Endodermal cell (in vitro differentiated cells): ENCODE results near the gene TNFSF10. TPM values are rescaled to one million over a fixed set of nuclear protein-coding genes. Genes with fewer than 3 reads are reported as not detected.

Source experiments
- DNase-seq: peaks from one replicate; pipeline ENCODE4 v3.0.0-alpha.2; 2017
- H3K27ac ChIP-seq: 2 replicates; pipeline ENCODE4 v1.5.1; 2013; ENCODE audit warnings: mild to moderate bottlenecking, low read depth, low read length, moderate library complexity
- H3K27me3 ChIP-seq: 2 replicates; pipeline ENCODE4 v1.6.1; 2013; ENCODE audit warnings: mild to moderate bottlenecking, low read length, moderate library complexity; ENCODE audit not compliant: insufficient read depth, control insufficient read depth, poor library complexity, severe bottlenecking
- H3K36me3 ChIP-seq: 2 replicates; pipeline ENCODE4 v1.7.0; 2013; ENCODE audit warnings: mild to moderate bottlenecking, low read length, moderate library complexity; ENCODE audit not compliant: control insufficient read depth, insufficient read depth
- H3K4me1 ChIP-seq: one replicate; pipeline ENCODE4 v1.7.0; 2013; ENCODE audit warnings: low read length; ENCODE audit not compliant: control insufficient read depth, insufficient read depth
- H3K4me3 ChIP-seq: 2 replicates; pipeline ENCODE4 v1.5.1; 2013; ENCODE audit warnings: mild to moderate bottlenecking, low read length, moderate library complexity
- H3K9ac ChIP-seq: 2 replicates; pipeline ENCODE4 v1.6.1; 2013; ENCODE audit warnings: mild to moderate bottlenecking, low read length, moderate library complexity; ENCODE audit not compliant: poor library complexity, severe bottlenecking; ENCODE audit errors: extremely low read depth
- H3K9me3 ChIP-seq: 2 replicates; pipeline ENCODE4 v1.6.1; 2013; ENCODE audit warnings: mild to moderate bottlenecking, low read length, moderate library complexity; ENCODE audit not compliant: control insufficient read depth
- H3K27ac Mint-ChIP-seq: 2 replicates; pipeline ENCODE4 v1.8.0; 2020; ENCODE audit warnings: mixed read lengths
- H3K27me3 Mint-ChIP-seq: 2 replicates; pipeline ENCODE4 v1.8.0; 2021; ENCODE audit warnings: mild to moderate bottlenecking, mixed read lengths; ENCODE audit not compliant: insufficient read depth
- H3K36me3 Mint-ChIP-seq: 2 replicates; pipeline ENCODE4 v1.8.0; 2020; ENCODE audit warnings: low read depth, mixed read lengths
- H3K4me1 Mint-ChIP-seq: 2 replicates; pipeline ENCODE4 v1.8.0; 2020; ENCODE audit warnings: mixed read lengths
- H3K4me3 Mint-ChIP-seq: 2 replicates; pipeline ENCODE4 v1.8.0; 2020; ENCODE audit warnings: mild to moderate bottlenecking, moderate library complexity, mixed read lengths
- H3K9me3 Mint-ChIP-seq: 2 replicates; pipeline ENCODE4 v1.8.0; 2020; ENCODE audit warnings: mild to moderate bottlenecking, mixed read lengths
- CTCF ChIP-seq: fragments of 200-600 bp; sonication (generic); conservative IDR thresholded peaks from 2 replicates; pipeline ENCODE4 v1.5.0; 2021; ENCODE audit warnings: antibody characterized with exemption, mild to moderate bottlenecking
- WGBS, 2 experiments: methylation state at CpG; one replicate each; pipeline versions ENCODE4 v1.1.5 to v1.1.7; 2013; ENCODE audit warnings: missing lambda C conversion rate in 2 of 2, mixed read lengths in 1 of 2; ENCODE audit not compliant: insufficient coverage in 1 of 2, insufficient read length in 1 of 2; 5-methylcytosine and 5-hydroxymethylcytosine counted together
- total RNA-seq, 2 donors: library from RNA; stranded (reverse); fragmentation: NEBNext Ultra II Directional in 1 of 2; extraction: Animal tissue kit (Norgen Biotek cat#: 25700) in 1 of 2; gene quantifications; 2 replicates in 1 of 2; 3 replicates in 1 of 2; pipeline ENCODE4 v1.2.1, GENCODE V29; 2021

TNFSF10 gene
- total RNA-seq, 2 donors from 2014 or later: 0.51 TPM; not detected in 1

DNA sequence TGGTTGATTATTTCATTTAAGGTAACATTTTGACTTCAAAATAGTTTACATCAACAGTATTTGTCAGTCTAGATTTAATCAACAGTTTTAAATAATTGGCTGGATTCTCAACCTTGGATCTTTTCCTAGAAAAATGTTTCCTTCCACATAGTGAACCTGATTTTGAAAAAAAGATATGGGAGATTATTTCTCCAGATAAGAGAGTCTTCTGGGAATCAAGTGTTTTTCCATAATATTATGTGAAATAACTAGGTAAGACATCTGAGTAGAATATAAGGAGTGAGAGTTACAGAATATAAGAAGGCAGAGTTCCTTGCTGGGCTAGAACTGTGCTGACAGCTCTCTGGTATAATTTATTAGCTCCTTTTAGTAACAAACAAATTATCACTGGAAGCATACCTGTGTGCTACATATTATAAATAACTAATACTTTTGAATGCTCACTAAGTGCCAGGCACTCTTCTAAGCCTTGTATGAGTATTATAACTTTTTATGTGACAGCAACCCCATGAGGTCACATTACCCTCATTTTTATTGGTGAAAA is 18.8 kb upstream of the TNFSF10 start:
- peaks cover 6% of the 10 kb centered on the region for H3K9me3 Mint-ChIP-seq
- no peaks in the 10 kb centered on the region for H3K4me1 Mint-ChIP-seq
- H3K4me3 Mint-ChIP-seq: no peak overlapping the region
- no peaks in the 10 kb centered on the region for H3K36me3 ChIP-seq
- no peaks in the 10 kb centered on the region for H3K4me1 ChIP-seq
- H3K27me3 Mint-ChIP-seq: no peaks in the 10 kb centered on the region
- H3K27ac ChIP-seq: no peak overlapping the region
- TF ChIP-seq CTCF: no peak
- H3K9me3 ChIP-seq: no peaks in the 10 kb centered on the region
- H3K4me3 ChIP-seq: no peak overlapping the region
- H3K27me3 ChIP-seq: no peaks in the 10 kb centered on the region
- no peak for DNase-seq
- H3K36me3 Mint-ChIP-seq: no peaks in the 10 kb centered on the region
- no peak overlapping the region for H3K9ac ChIP-seq
- H3K27ac Mint-ChIP-seq: no peak overlapping the region

- H3K9ac ChIP-seq: no peak overlapping the region
- TF ChIP-seq CTCF: no peak
- H3K27ac Mint-ChIP-seq: no peak overlapping the region
- no peak overlapping the region for H3K4me3 ChIP-seq
- no peak for DNase-seq
- H3K27ac ChIP-seq: no peak overlapping the region
- H3K36me3 ChIP-seq: no peaks in the 10 kb centered on the region
- no peaks in the 10 kb centered on the region for H3K9me3 ChIP-seq
- no peaks in the 10 kb centered on the region for H3K4me1 Mint-ChIP-seq
- H3K27me3 Mint-ChIP-seq: no peaks in the 10 kb centered on the region
- peaks cover 8% of the 10 kb centered on the region for H3K9me3 Mint-ChIP-seq
- H3K27me3 ChIP-seq: no peaks in the 10 kb centered on the region
- 95 to 100% methylated on average over 1 of the region's 1 CpG for WGBS, 2 experiments
- no peak overlapping the region for H3K4me3 Mint-ChIP-seq
- no peaks in the 10 kb centered on the region for H3K4me1 ChIP-seq
- H3K36me3 Mint-ChIP-seq: no peaks in the 10 kb centered on the region
Measured at GRCh38 chr3:172540049-172540448, 16.8 kb upstream of the TNFSF10 start.

DNA sequence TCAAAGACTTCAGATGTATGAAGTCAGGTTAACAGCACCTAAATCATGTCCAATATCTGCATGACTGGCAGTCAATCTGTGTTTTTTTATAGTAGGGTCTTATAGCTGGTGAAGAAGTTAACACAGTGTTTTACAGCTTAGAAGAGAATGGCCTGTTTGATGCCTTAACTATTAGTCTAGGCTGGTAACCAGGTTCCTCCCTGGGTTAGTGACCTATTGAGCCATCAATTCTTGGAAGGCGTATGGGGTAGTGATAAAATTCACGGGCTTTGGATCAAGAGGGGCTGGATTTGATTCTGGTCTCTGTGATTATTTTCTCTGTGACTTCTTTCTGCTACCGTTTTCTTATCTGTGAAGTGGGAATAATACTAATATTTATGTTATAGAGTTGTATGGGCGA is 16.0 kb upstream of the TNFSF10 start:
- Histone ChIP-seq H3K27me3 (no peaks in the 10 kb centered on the region), H3K4me3 (no peak overlapping the region), H3K4me1 (no peaks in the 10 kb centered on the region), H3K9ac (no peak overlapping the region), H3K27ac (no peak overlapping the region), H3K9me3 (no peaks in the 10 kb centered on the region), H3K36me3 (no peaks in the 10 kb centered on the region)
- TF ChIP-seq CTCF: no peak
- no peaks in the 10 kb centered on the region for H3K27me3 Mint-ChIP-seq
- no peak overlapping the region for H3K27ac Mint-ChIP-seq
- H3K9me3 Mint-ChIP-seq: peaks cover 8% of the 10 kb centered on the region
- 92 to 96% methylated on average over 4 of the region's 4 CpGs for WGBS, 2 experiments
- H3K4me3 Mint-ChIP-seq: no peak overlapping the region
- no peak for DNase-seq
- no peaks in the 10 kb centered on the region for H3K36me3 Mint-ChIP-seq
- H3K4me1 Mint-ChIP-seq: no peaks in the 10 kb centered on the region
